ENCODE measurements around the gene SSTR5. TPM values are rescaled to one million over a fixed set of nuclear protein-coding genes. Genes with fewer than 3 reads are reported as not detected.

Gene SSTR5
- total RNA-seq, 2 donors from 2014 or later: not detected

- Mint-ChIP-seq H3K9me3 (no peaks in the 10 kb centered on the region), H3K4me3 (no peak overlapping the region), H3K27ac (no peak overlapping the region), H3K4me1 (ENCODE audit: low read depth) (no peaks in the 10 kb centered on the region), H3K27me3 (ENCODE audit: low read depth) (no peaks in the 10 kb centered on the region), H3K36me3 (ENCODE audit: insufficient read depth in 2 of 2) (no peaks in the 10 kb centered on the region)
- ATAC-seq (replicated peaks in 1 of 2) (no peak), DNase-seq (no peak)
Measured at GRCh38 chr16:1127971-1128715, 55.6 kb downstream of the SSTR5 start.

GRCh38 chr16:1129106-1129960, 56.8 kb downstream of the SSTR5 start:
- H3K27ac Mint-ChIP-seq: no peak overlapping the region
- H3K9me3 Mint-ChIP-seq: no peaks in the 10 kb centered on the region
- ATAC-seq (replicated peaks in 1 of 2) (no peak), DNase-seq (no peak)
- no peaks in the 10 kb centered on the region for H3K4me1 Mint-ChIP-seq (ENCODE audit: low read depth)
- H3K4me3 Mint-ChIP-seq: no peak overlapping the region
- no peaks in the 10 kb centered on the region for H3K27me3 Mint-ChIP-seq (ENCODE audit: low read depth)
- H3K36me3 Mint-ChIP-seq (ENCODE audit: insufficient read depth in 2 of 2): no peaks in the 10 kb centered on the region

DNA sequence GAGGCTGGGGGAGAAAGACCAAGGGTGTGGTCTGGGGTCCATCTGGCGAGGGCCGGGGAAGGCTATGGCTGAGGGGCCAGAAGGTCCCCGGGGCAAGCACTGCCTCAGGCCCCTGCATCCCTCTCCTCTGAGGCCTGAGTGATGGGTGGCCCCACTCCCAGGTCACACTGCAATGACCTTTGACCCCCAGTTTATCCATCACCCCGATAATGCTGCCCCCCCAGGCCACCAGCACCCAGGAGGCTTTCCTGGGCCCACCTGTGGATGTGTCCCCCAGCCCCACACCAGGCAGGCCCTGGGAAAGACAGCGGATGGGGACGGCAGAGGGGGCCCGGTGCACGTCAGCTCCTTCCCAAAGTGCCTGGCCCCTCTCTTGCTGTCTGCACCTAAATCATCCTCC, 57.8 kb downstream of the SSTR5 start:
- Mint-ChIP-seq H3K4me3 (no peak overlapping the region), H3K9me3 (no peaks in the 10 kb centered on the region), H3K27ac (no peak overlapping the region), H3K27me3 (ENCODE audit: low read depth) (no peaks in the 10 kb centered on the region), H3K36me3 (ENCODE audit: insufficient read depth in 2 of 2) (no peaks in the 10 kb centered on the region), H3K4me1 (ENCODE audit: low read depth) (no peaks in the 10 kb centered on the region)
- no peak for ATAC-seq (replicated peaks in 1 of 2)
- DNase-seq: no peak

Other genes starting within 250 kb of the SSTR5 start
- 10 to 100 TPM; 26.9 to 33.2 TPM for gene LMF1, start 101.8 kb upstream of the SSTR5 start, total RNA-seq
- gene SOX8, start 91.0 kb upstream of the SSTR5 start, total RNA-seq: 1 to 10 TPM; 1.8 to 2.1 TPM
- not detected for gene C1QTNF8, start 23.5 kb downstream of the SSTR5 start, total RNA-seq
- gene CACNA1H, start 80.4 kb downstream of the SSTR5 start, total RNA-seq: under 1 TPM; 0.48 to 0.79 TPM
- under 1 TPM in 1 of 2 donors, not detected in 1; 0.32 TPM for gene TPSG1, start 152.5 kb downstream of the SSTR5 start, total RNA-seq
- under 1 TPM in 1 of 2 donors, not detected in 1; 0.60 TPM for gene TPSB2, start 157.4 kb downstream of the SSTR5 start, total RNA-seq
- gene TPSAB1, start 168.0 kb downstream of the SSTR5 start, total RNA-seq: under 1 TPM in 1 of 2 donors, not detected in 1; 0.28 TPM
- gene TPSD1, start 183.3 kb downstream of the SSTR5 start, total RNA-seq: not detected
- gene UBE2I, start 236.9 kb downstream of the SSTR5 start, total RNA-seq: 100 to 1,000 TPM; 225 to 231 TPM

Data from activated T-cell treated with anti-CD3 and anti-CD28 coated beads, Interleukin-2, amount 50 U/mL, for 72 hours (primary cell).